HCT116 (cell line): ENCODE measurements around the gene TOM1. TPM values are rescaled to one million over a fixed set of nuclear protein-coding genes. Genes with fewer than 3 reads are reported as not detected.

Experiments used
- ATAC-seq: fragments of 200-7000 bp; cut with Tn5 transposase; 2 replicates; pipeline ENCODE4 v1.9.1; 2020; ENCODE audit warnings: mild to moderate bottlenecking, moderate library complexity
- BruUV-seq: library from RNA; stranded (reverse); fragments of 400-500 nt; replicated peaks from 2 replicates; lab custom pipeline; 2021; lab: Mats Ljungman, UMichigan
- CTCF ChIA-PET: fragments of 300-600 bp; sonication (Branson Sonifier 250); formaldehyde crosslinking; loops from one replicate; lab custom pipeline; 2021; ENCODE audit warnings: antibody characterized with exemption; lab: Charles Lee
- POLR2A ChIA-PET: fragments of 300-600, 350-600 bp; sonication (Branson Sonifier 250); formaldehyde crosslinking; loops from one replicate; lab custom pipeline; 2021; ENCODE audit warnings: antibody characterized with exemption; lab: Charles Lee
- RAD21 ChIA-PET, 2 experiments: fragments of 300-600 bp; sonication (Branson Sonifier 250); formaldehyde crosslinking; loops; one replicate each; lab custom pipeline; 2023; ENCODE audit warnings: low total read pairs in 2 of 2; ENCODE audit not compliant: uncharacterized antibody in 2 of 2, unreplicated experiment in 2 of 2, low non-redundant PET in 1 of 2; lab: Charles Lee
- DNase-seq: peaks from one replicate; pipeline ENCODE4 v3.0.0-alpha.2; 2010; ENCODE audit warnings: low read depth, low spot score
- H2AFZ ChIP-seq: fragments of 200-600 bp; shearing (Covaris generic), sonication (generic); 2 replicates; pipeline ENCODE4 v1.6.1; 2017; ENCODE audit warnings: low read depth, mixed run types, mixed read lengths, antibody characterized with exemption, low read length; ENCODE audit not compliant: poor library complexity, severe bottlenecking
- H3K27ac ChIP-seq: 2 replicates; pipeline ENCODE4 v1.5.1; 2012; ENCODE audit warnings: low read depth, low read length
- H3K27me3 ChIP-seq: fragments of 200-600 bp; sonication (generic); 2 replicates; pipeline ENCODE4 v1.6.1; 2016; ENCODE audit warnings: mixed run types, low read length, mixed read lengths; ENCODE audit not compliant: insufficient read depth
- H3K36me3 ChIP-seq, 2 experiments: fragments of 200-500 bp in 1 of 2; fragments of 200-600 bp in 1 of 2; sonication (Bioruptor generic) in 1 of 2; sonication (generic) in 1 of 2; 2 replicates each; pipeline versions ENCODE4 v1.5.1 to v1.6.1; 2014 to 2016; ENCODE audit warnings: low read length in 2 of 2, inconsistent platforms in 1 of 2, mixed read lengths in 1 of 2, mixed run types in 1 of 2; ENCODE audit not compliant: insufficient read depth in 2 of 2, control insufficient read depth in 1 of 2
- H3K4me1 ChIP-seq, 2 experiments: fragments of 200-600 bp in 1 of 2; sonication (generic) in 1 of 2; 2 replicates each; pipeline versions ENCODE4 v1.5.1 to v1.6.1; 2012 to 2017; ENCODE audit warnings: low read length in 2 of 2, inconsistent platforms in 1 of 2, mild to moderate bottlenecking in 1 of 2, mixed read lengths in 1 of 2, mixed run types in 1 of 2, moderate library complexity in 1 of 2; ENCODE audit not compliant: insufficient read depth in 2 of 2, control insufficient read depth in 1 of 2
- H3K4me2 ChIP-seq: fragments of 200-600 bp; sonication (generic); 2 replicates; pipeline ENCODE4 v1.6.1; 2017; ENCODE audit warnings: mixed run types, low read length, mixed read lengths
- H3K4me3 ChIP-seq, 2 experiments: fragments of 200-600 bp in 1 of 2; sonication (generic) in 1 of 2; replicated peaks in 1 of 2; 2 replicates each; pipeline ENCODE4 v1.5.1; 2011 to 2016; ENCODE audit warnings: low read length in 2 of 2, control low read depth in 1 of 2, low read depth in 1 of 2, mild to moderate bottlenecking in 1 of 2, mixed read lengths in 1 of 2, mixed run types in 1 of 2
- H3K79me2 ChIP-seq: fragments of 200-600 bp; sonication (generic); 2 replicates; pipeline ENCODE4 v1.6.1; 2017; ENCODE audit warnings: mild to moderate bottlenecking, mixed run types, low read length, moderate library complexity, mixed read lengths; ENCODE audit not compliant: insufficient read depth
- H3K9ac ChIP-seq: fragments of 200-600 bp; sonication (generic); 2 replicates; pipeline ENCODE4 v1.6.1; 2016; ENCODE audit warnings: low read length, mixed read lengths
- H3K9me2 ChIP-seq: fragments of 200-600 bp; sonication (generic), shearing (Covaris generic); 2 replicates; pipeline ENCODE4 v1.6.1; 2017; ENCODE audit warnings: mixed run types, mild to moderate bottlenecking, moderate library complexity; ENCODE audit not compliant: insufficient read depth
- H3K9me3 ChIP-seq, 2 experiments: fragments of 200-500 bp in 1 of 2; fragments of 200-600 bp in 1 of 2; sonication (Bioruptor generic) in 1 of 2; sonication (generic) in 1 of 2; 2 replicates each; pipeline ENCODE4 v1.6.1; 2014 to 2017; ENCODE audit warnings: low read length in 2 of 2, mixed read lengths in 2 of 2, inconsistent platforms in 1 of 2, low read depth in 1 of 2, mild to moderate bottlenecking in 1 of 2, mixed run types in 1 of 2, moderate library complexity in 1 of 2; ENCODE audit not compliant: control insufficient read depth in 1 of 2, insufficient read depth in 1 of 2
- H4K20me1 ChIP-seq: fragments of 200-600 bp; sonication (generic), shearing (Covaris generic); 2 replicates; pipeline ENCODE4 v1.6.1; 2017; ENCODE audit warnings: mixed run types, mild to moderate bottlenecking, moderate library complexity; ENCODE audit not compliant: insufficient read depth
- CEBPB ChIP-seq: IDR thresholded peaks from 2 replicates; pipeline ENCODE4 v1.6.1; 2012; ENCODE audit warnings: low read depth
- EZH2 ChIP-seq: fragments of 200-600 bp; sonication (generic); IDR thresholded peaks from 2 replicates; pipeline ENCODE4 v1.6.1; 2017; ENCODE audit warnings: antibody characterized with exemption, mixed run types
- EZH2phosphoT487 ChIP-seq: fragments of 200-600 bp; IDR thresholded peaks from 2 replicates; pipeline ENCODE4 v1.6.1; 2018; ENCODE audit warnings: antibody characterized with exemption, borderline replicate concordance
- JUND ChIP-seq: IDR thresholded peaks from 2 replicates; pipeline ENCODE4 v1.6.1; 2012
- POLR2AphosphoS5 ChIP-seq: IDR thresholded peaks from 2 replicates; pipeline ENCODE4 v1.6.1; 2011; ENCODE audit warnings: mild to moderate bottlenecking, low read depth, low read length, moderate library complexity
- SP1 ChIP-seq: IDR thresholded peaks from 2 replicates; pipeline ENCODE4 v1.6.1; 2012; ENCODE audit warnings: low read depth
- SRF ChIP-seq: IDR thresholded peaks from 2 replicates; pipeline ENCODE4 v1.6.1; 2012; ENCODE audit warnings: low read depth
- YY1 ChIP-seq: IDR thresholded peaks from 2 replicates; pipeline ENCODE4 v1.6.1; 2011; ENCODE audit warnings: low read length, low read depth, moderate library complexity, mild to moderate bottlenecking; ENCODE audit not compliant: insufficient replicate concordance; ENCODE audit errors: extremely low read depth
- intact Hi-C: fragments of 100-400 bp; cut with micrococcal nuclease; formaldehyde crosslinking; loops from 2 replicates; pipeline ENCODE4 v1.10.0; 2022
- total RNA-seq: library from RNA; stranded (reverse); gene quantifications from one replicate; pipeline ENCODE4 v1.2.1, GENCODE V29; 2021; ENCODE audit not compliant: unreplicated experiment

Gene TOM1
- total RNA-seq, 1 experiment from 2014 or later = 18.0 TPM

GRCh38 chr22:35322893-35323292, 23.2 kb downstream of the TOM1 start:
- no peaks in the 10 kb centered on the region for H3K4me1 ChIP-seq
- no peaks in the 10 kb centered on the region for H3K9me2 ChIP-seq
- no peaks in the 10 kb centered on the region for H4K20me1 ChIP-seq
- POLR2A ChIA-PET = no interaction called here
- H3K9me3 ChIP-seq = no peaks in the 10 kb centered on the region
- no TSS peak for BruUV-seq
- intact Hi-C loops = no loop called here
- RAD21 ChIA-PET = no interaction called here
- no peak overlapping the region for H3K4me3 ChIP-seq
- CTCF ChIA-PET = no interaction called here
- peaks cover 2 to 11% of the 10 kb centered on the region in 2 experiments; a peak in 2 of 4 replicates for H3K36me3 ChIP-seq
- H3K4me2 ChIP-seq = no peak overlapping the region
- H2AFZ ChIP-seq = no peak overlapping the region
- ATAC-seq (no peak), DNase-seq (no peak)
- no peaks in the 10 kb centered on the region for H3K79me2 ChIP-seq
- no peak overlapping the region for H3K9ac ChIP-seq
- no peaks in the 10 kb centered on the region for H3K27me3 ChIP-seq
- H3K27ac ChIP-seq = no peak overlapping the region
- TF ChIP-seq EZH2phosphoT487 (no peak), JUND (no peak), YY1 (no peak), POLR2AphosphoS5 (no peak)

- CTCF ChIA-PET = no interaction called here
- POLR2A ChIA-PET = no interaction called here
Observed at GRCh38 chr22:35323305-35323704, 23.6 kb downstream of the TOM1 start.

More at GRCh38 chr22:35323305-35323704, 23.6 kb downstream of the TOM1 start:
- ATAC-seq (no peak), DNase-seq (no peak)
- no peaks in the 10 kb centered on the region for H3K27me3 ChIP-seq
- H3K79me2 ChIP-seq = no peaks in the 10 kb centered on the region
- peaks cover 2 to 11% of the 10 kb centered on the region in 2 experiments; a peak in 2 of 4 replicates for H3K36me3 ChIP-seq
- no peak overlapping the region for H3K27ac ChIP-seq
- no peak overlapping the region for H2AFZ ChIP-seq
- no TSS peak for BruUV-seq
- H3K9me2 ChIP-seq = no peaks in the 10 kb centered on the region
- H4K20me1 ChIP-seq = no peaks in the 10 kb centered on the region
- H3K9me3 ChIP-seq = no peaks in the 10 kb centered on the region
- RAD21 ChIA-PET = no interaction called here
- H3K9ac ChIP-seq = no peak overlapping the region
- H3K4me3 ChIP-seq = no peak overlapping the region
- intact Hi-C loops = no loop called here
- TF ChIP-seq SRF (no peak), EZH2 (no peak), SP1 (no peak), CEBPB (no peak)
- no peak overlapping the region for H3K4me2 ChIP-seq
- H3K4me1 ChIP-seq = no peaks in the 10 kb centered on the region
